CD4-positive, alpha-beta T cell treated with Interferon alpha-2 for 1 hour (primary cell): ENCODE data around the gene OS9.

Experiments used
- DNase-seq, 2 donors: peaks; one replicate each; pipeline ENCODE4 v3.0.0-alpha.2; 2020 to 2022

OS9 gene

DNA sequence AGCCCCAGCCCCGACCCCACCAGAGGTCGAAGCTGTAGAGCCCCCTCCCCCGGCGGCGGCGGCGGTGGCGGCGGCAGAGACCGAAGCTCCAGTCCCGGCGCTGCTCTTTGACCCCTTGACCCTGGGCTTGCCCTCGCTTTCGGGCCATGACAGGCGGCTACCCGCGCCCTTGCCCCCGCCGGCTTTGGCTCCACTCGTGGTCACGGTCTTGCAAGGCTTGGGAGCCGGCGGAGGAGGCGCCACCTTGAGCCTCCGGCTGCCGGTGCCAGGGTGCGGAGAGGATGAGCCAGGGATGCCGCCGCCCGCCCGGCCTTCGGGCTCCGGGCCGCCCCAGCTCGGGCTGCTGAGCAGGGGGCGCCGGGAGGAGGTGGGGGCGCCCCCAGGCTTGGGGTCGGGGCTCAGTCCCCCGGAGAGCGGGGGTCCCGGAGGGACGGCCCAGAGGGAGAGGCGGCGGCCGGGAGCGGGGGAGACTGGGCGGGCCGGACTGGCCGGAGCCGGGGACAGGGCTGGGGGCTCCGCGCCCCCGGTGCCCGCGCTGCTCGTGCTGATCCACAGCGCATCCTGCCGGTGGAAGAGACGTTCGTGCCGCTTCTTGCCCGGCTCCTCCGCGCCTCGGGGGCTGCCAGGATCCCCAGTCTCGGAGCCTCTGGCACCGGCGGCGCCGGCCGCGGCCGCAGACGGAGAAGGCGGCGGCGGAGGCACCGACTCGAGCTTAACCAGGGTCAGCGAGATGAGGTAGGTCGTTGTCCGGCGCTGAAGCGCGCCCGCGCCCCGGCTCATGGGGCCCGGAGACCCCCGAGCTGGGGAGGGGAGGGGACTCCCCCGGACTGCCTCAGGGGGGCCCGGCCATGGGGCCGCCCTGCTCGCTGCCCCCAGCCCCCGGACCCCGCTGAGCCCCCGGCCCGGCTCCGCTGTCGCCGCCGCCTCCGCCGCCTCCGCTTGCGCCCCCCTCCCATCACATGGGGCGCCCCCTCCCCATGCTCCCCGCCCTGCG lies 43.8 kb downstream of the OS9 start:
- DNase-seq = no peak

- no peak for DNase-seq
These were observed 44.8 kb downstream of the OS9 start, which contains the start of gene AGAP2 for GRCh38 chr12:57738661-57739237. AGAP2 (minus strand) TSS chr12:57738742; CDS start chr12:57738246, 496 bp downstream.

DNA sequence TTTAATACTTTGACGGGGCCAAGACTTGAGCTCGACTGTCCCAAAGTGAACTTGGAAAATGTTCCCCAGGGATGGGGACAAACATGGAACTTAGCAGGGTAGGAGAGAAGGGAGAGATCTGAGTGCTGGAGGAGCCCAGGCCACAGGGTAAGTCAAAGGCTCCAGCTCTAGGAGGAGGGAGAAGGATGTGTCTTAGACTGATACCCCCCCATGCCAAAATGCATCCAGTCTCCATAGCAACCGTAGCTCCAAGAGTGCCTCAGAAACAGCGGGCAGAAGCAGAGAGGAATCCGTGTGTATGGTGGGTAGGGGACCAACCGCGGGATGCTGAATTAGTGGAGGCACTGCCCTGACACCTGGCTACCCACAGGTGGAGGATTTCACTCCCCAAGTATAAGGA lies 45.5 kb downstream of the OS9 start:
- DNase-seq = no peak

- DNase-seq = no peak
These were observed 46.1 kb downstream of the OS9 start for GRCh38 chr12:57739914-57740538.

DNA sequence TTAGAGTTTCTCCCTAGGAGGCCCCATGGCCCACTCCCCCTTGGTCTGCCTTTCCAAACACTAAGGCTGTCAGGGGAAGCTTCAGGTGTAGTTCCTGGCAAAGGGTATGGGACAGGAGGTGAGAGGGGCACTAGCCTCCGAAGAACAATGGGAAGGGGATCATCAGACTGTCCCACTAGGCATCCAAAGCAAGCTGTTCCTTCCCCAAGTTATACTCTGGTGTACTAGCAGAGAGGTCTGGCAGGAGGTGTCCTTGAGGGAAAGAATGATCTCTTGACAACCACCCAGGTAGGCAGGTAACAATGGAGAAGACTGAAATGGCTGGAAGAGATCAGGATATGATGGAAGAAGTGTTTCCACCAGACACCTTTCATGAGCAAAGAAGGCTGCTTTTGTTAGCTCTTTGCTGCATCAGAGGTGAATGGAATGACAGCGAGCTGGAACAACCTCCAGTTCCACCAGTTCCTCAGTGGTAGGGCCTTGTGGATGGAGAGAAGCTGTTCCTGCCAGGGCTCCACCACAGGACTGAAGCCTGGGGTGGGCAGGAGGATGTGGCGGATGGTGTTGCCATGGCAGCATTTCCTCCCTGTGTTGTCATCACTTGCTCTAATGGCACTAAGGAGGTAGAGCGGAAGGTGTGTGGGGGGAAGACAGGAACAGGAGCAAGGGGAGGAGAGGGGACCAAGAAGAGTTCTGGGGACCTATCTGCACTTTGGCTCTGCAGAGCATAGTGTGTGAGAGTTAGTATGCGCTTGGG lies 46.9 kb downstream of the OS9 start:
- peak; percentile 81 to 88 for DNase-seq

- DNase-seq = no peak
These were observed 47.5 kb downstream of the OS9 start for GRCh38 chr12:57741413-57741789.

DNA sequence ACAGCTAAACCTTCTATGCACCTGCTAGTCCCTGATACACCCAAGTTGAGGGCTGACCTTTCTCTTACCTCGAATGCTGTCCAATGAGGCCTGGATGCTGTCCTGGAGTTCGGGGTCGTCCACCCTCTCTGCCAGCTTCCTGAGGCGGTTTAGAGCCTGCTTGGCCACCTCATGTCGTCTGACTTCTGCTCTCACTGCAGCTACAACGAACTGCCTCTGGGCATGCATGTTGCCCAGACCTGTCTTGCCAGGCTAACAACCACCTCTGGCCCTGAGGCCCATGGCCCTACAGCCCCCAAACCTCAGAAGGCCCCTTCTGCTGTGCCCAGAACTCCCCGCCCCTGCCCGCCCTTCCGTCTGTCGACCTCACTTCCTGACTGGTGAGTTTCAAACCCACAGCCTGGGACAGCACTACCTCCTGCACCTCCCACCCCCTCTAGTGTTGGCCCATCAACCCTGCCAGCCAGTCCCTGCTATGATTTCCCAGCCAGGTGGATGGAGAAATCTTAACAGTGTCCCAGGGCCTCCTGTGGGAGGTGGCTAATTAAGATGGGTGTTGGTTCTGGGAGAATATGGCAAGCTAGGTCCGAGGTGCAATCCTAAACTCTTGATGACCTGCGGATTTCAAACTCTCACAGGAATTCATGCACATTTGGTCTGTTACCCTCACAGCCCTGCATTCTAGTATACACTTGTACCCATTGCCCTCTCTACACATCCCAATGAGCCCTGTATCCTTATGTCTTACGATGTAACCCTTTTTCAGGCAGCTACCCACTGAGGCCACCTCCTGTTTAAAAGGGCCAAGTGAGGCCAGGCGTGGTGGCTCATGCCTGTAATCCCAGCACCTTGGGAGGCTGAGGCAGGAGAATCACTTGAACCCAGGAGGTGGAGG lies 48.2 kb downstream of the OS9 start:
- DNase-seq = peak; percentile 84 to 89

DNA sequence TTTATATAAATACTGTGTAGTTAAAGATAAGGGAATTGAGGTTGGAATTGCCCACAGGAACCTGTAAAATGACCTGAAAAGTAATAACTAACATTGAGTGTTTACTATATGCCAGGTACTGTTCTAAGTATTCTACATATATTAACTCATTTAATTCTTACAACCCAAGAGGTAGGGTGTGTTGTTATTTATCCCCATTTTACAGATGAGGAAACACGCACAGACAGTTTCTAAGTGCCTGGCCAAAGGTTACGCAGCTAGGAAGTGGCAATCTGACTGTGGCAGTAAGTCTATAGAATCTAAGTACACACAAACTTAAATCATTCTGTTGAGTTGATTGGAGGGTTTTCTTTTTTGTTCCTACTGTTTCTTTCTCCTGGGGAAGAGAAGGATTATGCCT lies 49.8 kb downstream of the OS9 start:
- DNase-seq = no peak

DNA sequence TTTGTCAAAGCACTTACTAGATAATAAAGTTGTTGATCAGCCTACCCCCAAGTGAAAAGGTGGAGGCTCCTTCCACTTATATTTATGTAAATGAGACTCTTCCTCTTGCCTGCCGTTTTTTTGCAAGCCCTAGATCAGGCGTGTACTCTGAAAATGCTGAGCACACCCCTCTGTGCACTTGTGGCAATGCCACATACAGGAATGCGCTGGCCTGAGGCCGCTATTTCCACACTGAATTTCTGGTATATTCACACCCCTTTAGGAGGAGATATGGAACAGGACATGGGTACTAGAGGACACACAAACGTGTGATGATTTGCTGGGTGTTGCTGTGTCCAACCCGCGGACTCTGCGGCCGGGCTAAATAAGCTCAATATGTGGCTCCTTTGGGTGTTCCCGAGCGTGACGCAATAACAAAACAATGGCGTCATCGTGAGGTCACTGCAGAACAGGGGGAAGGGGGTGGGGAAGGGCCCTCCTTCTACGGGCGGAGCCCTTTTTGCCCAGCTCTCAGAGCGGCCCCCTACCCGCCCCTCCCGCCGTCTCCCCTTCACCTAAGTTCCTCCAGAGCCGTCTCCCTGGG lies 50.4 kb downstream of the OS9 start:
- peak; percentile 86 to 88 for DNase-seq

- peak; percentile 96 to 97 for DNase-seq
These were observed 51.0 kb downstream of the OS9 start, which contains the start of gene TSPAN31 for GRCh38 chr12:57744777-57745484. TSPAN31 (plus strand) TSS chr12:57745039; CDS start chr12:57745155, 116 bp downstream.

DNA sequence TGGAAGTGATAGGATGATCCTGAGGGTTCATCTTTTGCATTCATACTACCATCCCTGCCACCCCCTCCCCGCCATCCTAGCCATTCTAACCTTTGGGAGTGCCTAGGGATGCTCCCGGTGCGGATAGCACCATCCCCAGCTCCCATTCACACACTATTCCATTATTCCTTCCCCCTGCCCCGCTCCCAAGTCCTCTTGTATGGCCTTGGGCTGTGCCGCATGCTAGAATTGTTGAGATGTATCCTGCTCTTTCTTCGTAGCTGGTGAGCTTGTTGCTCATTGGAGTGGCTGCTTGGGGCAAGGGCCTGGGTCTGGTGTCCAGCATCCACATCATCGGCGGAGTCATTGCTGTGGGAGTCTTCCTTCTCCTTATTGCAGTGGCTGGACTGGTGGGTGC lies 51.6 kb downstream of the OS9 start:
- DNase-seq = no peak

- DNase-seq = no peak
These were observed 52.1 kb downstream of the OS9 start for GRCh38 chr12:57746025-57746424.

GRCh38 chr12:57749061-57749460 lies 55.1 kb downstream of the OS9 start:
- no peak for DNase-seq

- DNase-seq = no peak
These were observed 56.9 kb downstream of the OS9 start for GRCh38 chr12:57750561-57751431.

- DNase-seq = no peak
These were observed 57.5 kb downstream of the OS9 start for GRCh38 chr12:57751432-57751787.

DNA sequence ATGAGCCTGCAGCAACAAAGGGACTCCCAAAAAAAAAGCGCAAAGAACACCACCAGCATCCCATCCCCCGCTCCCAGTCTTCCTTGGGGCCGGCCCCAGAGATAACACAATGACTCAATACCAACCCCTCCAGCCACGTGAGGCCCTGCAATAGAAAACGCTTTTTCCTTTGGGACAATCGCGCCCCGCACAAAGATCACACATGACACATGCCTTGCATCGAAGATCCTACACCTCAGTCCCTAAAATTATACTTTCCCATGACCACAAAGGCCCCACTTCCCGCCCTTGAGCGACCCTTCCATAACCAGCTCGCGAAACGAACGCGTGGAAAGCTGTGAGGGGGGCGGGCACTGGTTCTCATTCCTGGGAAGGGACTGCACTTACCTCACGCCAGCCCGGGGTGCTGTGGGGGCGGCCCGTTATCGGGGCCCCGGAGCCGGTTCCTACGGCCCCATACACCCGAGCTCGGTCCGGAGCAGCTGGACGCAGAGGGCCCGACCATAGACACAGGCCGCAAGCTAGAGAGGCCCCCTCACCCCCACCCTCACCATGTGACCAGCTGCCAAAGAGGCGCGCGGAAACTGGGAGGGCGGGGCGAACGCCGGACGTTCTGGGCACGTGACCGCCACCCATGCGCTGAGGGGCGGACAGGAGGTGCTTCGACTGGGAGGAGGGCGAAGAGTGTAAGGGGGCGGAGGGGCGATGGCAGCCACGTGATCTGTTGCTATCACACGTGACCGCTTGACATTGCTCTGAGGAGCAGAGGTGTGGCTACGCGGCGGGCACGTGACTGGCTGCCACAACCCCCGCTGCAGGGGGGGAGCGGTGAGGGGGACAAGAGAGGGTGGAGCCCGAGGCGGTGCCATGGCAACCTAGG lies 58.1 kb downstream of the OS9 start, which contains the start of gene CDK4:
Gene CDK4 (minus strand): TSS at position 523 of the 880 bp plus-strand sequence. CDS start 593 bp downstream, outside the sequence.
- peak; percentile 99 to 100 for DNase-seq

GRCh38 chr12:57752668-57753000 lies 58.7 kb downstream of the OS9 start:
- no peak for DNase-seq

- DNase-seq = no peak
These were observed 59.9 kb downstream of the OS9 start for GRCh38 chr12:57753756-57754337.
